Embryonic facial prominence (tissue), 1 donor: ENCODE results near the gene PLS1.
A peak's percentile ranks its signal among the peaks of the same experiment; 100 is the strongest.
"Not testable (repeated sequence)": the region's sequence is repeated elsewhere in the genome, so short reads cannot be mapped to it uniquely, and the experiment has no call there.

Source experiments
- DNase-seq: peaks from one replicate; pipeline ENCODE4 v3.0.0-alpha.2; 2016; ENCODE audit errors: extremely low spot score

PLS1 gene

GRCh38 chr3:142693136-142693853 is 97.1 kb downstream of the PLS1 start:
- DNase-seq = no peak

- no peak for DNase-seq
Measured at GRCh38 chr3:142694225-142694624, 98.0 kb downstream of the PLS1 start.

DNA sequence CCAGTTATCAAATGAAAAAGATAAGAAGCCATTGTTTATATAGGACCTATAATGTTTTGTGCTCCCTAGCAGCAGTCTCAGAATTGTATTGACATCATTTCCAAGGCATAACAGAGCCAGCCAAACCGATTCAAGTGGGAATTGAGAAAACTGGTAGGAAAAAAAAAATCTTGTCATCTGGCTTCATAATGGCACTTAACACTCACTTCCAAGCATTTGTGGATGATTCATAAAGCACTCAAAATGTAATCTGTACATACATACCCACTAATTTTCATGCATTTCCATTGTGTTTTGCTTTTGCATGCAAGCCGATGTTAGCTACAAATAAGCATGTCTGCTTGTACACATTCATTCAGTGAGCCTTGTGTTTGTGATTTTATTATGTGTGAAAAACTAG is 109.0 kb downstream of the PLS1 start:
- no peak for DNase-seq

- no peak for DNase-seq
Measured at GRCh38 chr3:142706321-142707127, 110.3 kb downstream of the PLS1 start.

DNA sequence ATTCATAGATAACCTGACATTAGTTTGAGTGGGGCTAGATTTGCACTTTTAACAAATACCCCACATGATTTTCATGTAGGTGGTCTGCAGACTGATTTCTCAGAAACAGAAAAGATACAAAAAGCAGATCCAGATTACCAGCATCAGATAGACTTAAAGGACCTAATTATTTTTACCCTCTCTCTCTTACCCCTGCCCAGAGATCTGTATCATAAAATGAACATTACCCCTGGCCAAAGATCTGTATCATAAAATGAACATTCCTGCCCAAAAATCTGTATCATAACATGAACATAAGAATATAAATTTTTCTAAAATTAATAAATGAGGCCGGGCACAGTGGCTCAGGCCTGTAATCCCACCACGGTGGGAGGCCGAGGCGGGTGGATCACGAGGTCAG is 113.0 kb downstream of the PLS1 start:
- DNase-seq = no peak

GRCh38 chr3:142714882-142715281 is 118.7 kb downstream of the PLS1 start:
- DNase-seq = not testable (repeated sequence)

DNA sequence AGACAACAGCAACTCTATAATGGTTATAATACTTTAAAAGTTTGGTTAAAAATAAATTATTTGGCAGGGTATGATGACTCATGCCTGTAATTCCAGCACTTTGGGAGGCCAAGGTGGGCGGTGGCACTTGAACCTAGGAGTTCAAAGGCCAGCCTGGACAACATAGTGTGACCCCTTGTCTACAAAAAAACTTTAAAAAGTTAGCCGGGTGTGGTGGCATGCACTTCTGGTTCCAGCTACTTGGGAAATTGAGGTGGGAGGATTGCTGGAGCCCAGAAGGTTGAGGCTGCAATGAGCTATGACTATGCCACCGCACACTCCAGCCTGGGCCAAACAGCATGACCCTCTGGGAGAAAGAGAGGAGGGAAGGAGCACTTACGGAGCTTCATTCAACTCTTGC is 119.9 kb downstream of the PLS1 start:
- DNase-seq = no peak

DNA sequence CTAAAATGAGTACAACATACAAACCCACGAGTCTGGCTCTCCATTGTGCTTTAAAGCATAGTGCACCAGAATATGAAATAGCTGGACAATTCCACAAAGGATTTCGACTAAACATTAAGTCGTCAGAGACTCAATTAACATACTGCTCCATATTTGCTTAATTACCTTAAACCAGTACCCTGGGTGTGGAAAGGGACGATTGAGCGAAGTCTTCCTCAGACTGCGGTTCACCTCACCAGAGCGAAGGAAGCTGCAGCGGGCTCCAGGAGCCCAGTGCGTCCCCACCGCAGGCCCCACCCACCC is 127.4 kb downstream of the PLS1 start:
- DNase-seq = no peak

DNA sequence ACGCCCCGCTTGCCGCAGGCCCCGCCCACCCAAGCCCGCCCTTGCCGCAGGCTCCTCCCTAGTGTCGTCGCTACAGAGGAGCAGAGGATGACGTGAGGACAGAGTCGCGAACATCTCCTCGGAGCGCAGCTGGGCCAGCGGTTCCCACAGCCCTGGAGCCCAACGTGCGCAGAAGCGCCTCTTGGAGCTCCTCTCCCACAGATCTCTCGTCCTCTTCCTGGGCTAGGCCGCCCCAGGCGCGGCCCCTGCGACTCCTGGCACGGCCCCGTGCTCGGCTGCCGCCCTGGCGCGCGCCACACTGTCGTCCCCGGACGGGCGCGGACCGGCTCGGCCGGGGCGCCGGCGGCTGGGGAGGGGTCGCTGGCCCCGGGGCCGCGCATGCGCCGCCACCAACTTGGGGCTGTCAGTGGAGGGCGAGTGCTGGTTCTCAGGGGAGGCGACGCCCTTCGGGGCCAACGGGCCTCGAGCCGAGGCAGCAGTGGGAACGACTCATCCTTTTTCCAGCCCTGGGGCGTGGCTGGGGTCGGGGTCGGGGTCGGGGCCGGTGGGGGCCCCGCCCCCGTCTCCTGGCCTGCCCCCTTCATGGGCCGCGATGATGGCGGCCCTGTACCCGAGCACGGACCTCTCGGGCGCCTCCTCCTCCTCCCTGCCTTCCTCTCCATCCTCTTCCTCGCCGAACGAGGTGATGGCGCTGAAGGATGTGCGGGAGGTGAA is 127.9 kb downstream of the PLS1 start, which contains the start of gene TRPC1:
TSS of gene TRPC1 (plus strand) at position 67 of the 714 bp plus-strand sequence. CDS start at position 593, 526 bp downstream.
- DNase-seq = peak; percentile 48

DNA sequence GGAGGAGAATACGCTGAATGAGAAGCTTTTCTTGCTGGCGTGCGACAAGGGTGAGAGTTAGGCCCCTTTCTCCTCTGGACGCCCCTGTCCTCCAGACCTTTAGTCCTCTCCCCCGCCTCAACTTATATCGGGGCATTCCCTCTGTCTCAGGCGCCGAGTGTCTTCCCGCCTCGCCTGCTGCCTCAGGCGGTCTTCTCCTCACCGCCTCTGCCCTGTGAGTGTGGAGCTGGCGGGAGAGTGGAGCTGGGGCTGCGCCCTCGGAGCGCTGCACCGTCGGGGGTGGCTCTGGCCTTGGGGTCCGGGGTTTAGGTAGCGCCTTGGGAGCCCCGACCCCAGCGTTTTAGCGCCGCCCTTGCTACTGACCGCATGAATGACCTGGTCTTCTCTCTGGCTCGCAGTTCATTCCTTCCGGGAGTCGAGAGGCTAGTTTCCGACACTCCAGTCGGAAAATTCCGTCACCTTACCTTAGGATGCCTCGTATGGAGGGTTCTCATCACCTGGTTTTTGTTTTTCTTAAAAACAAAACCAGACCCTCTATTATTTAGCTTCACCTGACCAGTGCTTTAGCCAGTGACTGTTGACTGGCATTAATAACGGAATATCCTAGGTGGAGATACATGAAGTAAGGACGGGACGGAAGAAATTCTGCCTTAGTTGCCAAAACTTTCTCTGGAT is 128.6 kb downstream of the PLS1 start:
- DNase-seq = no peak

DNA sequence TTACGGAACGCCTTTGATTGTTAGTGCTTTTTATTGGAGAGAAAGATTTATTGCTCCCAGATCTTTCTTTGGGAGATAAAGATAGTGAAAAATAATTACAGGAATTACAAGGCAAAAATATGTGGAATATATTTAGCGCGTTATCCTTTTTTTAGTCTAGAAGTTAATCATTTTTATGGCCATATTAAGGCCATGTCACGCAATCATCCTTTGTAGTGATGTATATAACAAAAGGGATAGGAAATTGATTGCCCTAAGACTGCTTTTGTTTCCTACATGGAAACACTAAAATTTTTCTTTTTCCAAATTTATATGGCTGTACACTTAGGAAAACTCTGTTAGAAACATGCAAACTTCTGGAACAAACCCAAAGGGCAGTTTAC is 129.2 kb downstream of the PLS1 start:
- DNase-seq = no peak

- DNase-seq = no peak
Measured at GRCh38 chr3:142726017-142726416, 129.8 kb downstream of the PLS1 start.

- no peak for DNase-seq
Measured at GRCh38 chr3:142732066-142732465, 135.9 kb downstream of the PLS1 start.

DNA sequence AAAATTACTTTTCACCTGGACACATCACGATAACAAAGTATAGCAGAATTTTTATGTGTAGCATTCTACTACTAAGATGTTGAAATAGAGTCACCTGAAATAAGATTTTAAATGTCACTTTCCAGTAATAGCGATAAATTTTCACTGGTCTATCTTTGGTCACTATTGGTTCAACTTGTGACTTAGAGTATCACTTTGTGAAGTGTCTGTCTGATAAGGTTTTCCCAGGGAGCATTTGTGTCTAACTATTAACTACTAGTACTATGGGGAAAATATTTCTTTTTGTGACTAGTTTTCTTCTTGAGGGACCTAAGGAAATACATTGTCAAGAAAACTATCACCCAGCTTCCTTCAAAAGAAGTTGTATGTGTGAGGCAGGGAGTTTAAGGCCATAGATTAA is 138.6 kb downstream of the PLS1 start:
- DNase-seq = no peak

- no peak for DNase-seq
Measured at GRCh38 chr3:142735462-142735861, 139.3 kb downstream of the PLS1 start.

GRCh38 chr3:142738396-142738795 is 142.2 kb downstream of the PLS1 start:
- DNase-seq = no peak

GRCh38 chr3:142746646-142747045 is 150.5 kb downstream of the PLS1 start:
- DNase-seq = no peak

- DNase-seq = not testable (repeated sequence)
Measured at GRCh38 chr3:142750531-142750930, 154.3 kb downstream of the PLS1 start.

DNA sequence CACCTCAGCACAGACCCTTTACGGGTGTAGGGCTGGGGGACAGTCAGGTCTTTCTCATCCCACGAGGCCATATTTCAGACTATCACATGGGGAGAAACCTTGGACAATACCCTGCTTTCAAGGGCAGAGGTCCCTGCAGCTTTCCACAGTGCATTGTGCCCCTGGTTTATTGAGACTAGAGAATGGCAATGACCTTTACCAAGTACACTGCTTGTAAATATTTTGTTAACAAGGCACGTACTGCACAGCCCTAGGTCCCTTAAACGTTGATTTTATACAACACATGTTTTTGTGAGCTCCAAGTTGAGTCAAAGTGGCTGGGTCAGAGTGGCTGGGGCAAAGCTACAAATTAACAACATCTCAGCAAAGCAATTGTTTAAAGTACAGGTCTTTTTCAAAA is 156.4 kb downstream of the PLS1 start:
- not testable (repeated sequence) for DNase-seq

GRCh38 chr3:142754494-142754893 is 158.3 kb downstream of the PLS1 start:
- DNase-seq = no peak
